Activated T-helper 2 cell treated with anti-CD3 and anti-CD28 coated beads, Interferon-gamma antibody, Interleukin-2, Interleukin-4, amounts not matched to agents 10 μg/mL and 5 μg/mL and 100 μg/mL, durations not matched to agents 14 hours and 24 hours and 36 hours (primary cell): ENCODE measurements around the gene HOXD11. TPM values are rescaled to one million over a fixed set of nuclear protein-coding genes. Genes with fewer than 3 reads are reported as not detected.

ENCODE experiments used
- DNase-seq: peaks from one replicate; pipeline ENCODE4 v3.0.0; 2021; ENCODE audit warnings: low spot score
- H3K27ac Mint-ChIP-seq: one replicate; pipeline ENCODE4 v1.8.0; 2021; ENCODE audit warnings: mixed read lengths
- H3K27me3 Mint-ChIP-seq: one replicate; pipeline ENCODE4 v1.8.0; 2021; ENCODE audit warnings: low read depth, mixed read lengths
- H3K36me3 Mint-ChIP-seq: one replicate; pipeline ENCODE4 v1.8.0; 2021; ENCODE audit warnings: low read depth, mixed read lengths
- H3K4me1 Mint-ChIP-seq: one replicate; pipeline ENCODE4 v1.8.0; 2021; ENCODE audit warnings: low read depth, mixed read lengths
- H3K4me3 Mint-ChIP-seq: one replicate; pipeline ENCODE4 v1.8.0; 2021; ENCODE audit warnings: low read depth, mild to moderate bottlenecking, moderate library complexity, mixed read lengths
- H3K9me3 Mint-ChIP-seq: one replicate; pipeline ENCODE4 v1.8.0; 2021; ENCODE audit warnings: mixed read lengths
- intact Hi-C: fragments of 100-400 bp; cut with micrococcal nuclease; formaldehyde crosslinking; loops from one replicate; pipeline ENCODE4 v1.15.1; 2023
- total RNA-seq: library from RNA; stranded (reverse); gene quantifications from 2 replicates; pipeline ENCODE4 v1.2.3, GENCODE V29; 2022

HOXD11 gene
- total RNA-seq, 1 donor from 2014 or later, result not detected

DNA sequence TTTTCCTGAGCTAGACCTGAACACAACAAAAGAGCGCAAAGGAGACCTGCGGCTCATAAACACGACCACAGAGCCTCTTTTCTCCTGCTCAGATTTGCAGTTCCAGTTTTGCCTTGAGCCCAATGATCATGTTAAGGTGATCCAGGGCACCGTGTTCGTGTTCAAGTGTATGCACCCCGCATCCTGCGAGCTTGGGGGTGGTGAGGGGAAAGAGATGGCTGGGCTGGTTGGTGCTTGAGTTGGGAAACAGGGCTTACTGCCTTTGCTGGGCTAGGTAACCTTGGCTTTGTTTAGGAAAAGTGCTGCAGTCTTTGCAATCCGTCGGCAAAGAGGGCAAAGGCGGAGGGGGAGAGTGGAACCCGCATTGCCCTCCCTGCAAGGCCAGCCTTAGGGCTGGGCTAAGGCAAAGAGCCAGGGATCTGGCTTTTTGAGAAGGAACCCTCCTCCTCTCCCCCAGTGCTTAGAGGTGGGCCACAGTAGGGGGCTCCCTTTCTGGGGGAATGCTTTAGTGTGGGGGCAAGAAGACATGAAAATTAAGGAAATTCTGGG, 10.8 kb downstream of the HOXD11 start:
- Mint-ChIP-seq H3K27me3 (peaks cover 75% of the 10 kb centered on the region), H3K36me3 (no peaks in the 10 kb centered on the region), H3K4me3 (no peak overlapping the region), H3K4me1 (peaks cover 4% of the 10 kb centered on the region), H3K27ac (no peak overlapping the region), H3K9me3 (no peaks in the 10 kb centered on the region)
- intact Hi-C loops, result no loop called here
- no peak for DNase-seq

DNA sequence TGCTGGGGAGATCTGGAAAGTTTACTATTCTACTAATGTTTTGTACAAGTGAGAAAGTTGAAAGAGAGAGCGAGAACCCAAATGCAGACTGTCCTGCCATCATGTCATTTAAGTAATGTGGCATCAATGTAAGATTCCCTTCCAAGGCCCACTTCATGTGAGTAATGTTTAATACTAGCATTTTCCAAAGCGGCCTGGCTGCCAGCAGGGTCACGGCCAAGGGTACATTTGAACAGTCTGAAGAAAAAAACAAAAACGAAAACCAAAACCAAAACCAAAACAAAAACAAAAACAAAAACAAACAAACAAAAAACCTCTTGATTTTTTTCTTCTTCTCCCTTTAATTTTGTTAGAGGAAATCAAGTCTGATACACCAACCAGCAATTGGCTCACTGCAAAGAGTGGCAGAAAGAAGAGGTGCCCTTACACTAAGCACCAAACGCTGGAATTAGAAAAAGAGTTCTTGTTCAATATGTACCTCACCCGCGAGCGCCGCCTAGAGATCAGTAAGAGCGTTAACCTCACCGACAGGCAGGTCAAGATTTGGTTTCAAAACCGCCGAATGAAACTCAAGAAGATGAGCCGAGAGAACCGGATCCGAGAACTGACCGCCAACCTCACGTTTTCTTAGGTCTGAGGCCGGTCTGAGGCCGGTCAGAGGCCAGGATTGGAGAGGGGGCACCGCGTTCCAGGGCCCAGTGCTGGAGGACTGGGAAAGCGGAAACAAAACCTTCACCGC, 11.7 kb downstream of the HOXD11 start:
- Mint-ChIP-seq H3K4me1 (peaks cover 4% of the 10 kb centered on the region), H3K36me3 (no peaks in the 10 kb centered on the region), H3K4me3 (no peak overlapping the region), H3K27ac (no peak overlapping the region), H3K27me3 (peaks cover 71% of the 10 kb centered on the region), H3K9me3 (no peaks in the 10 kb centered on the region)
- no peak for DNase-seq
- intact Hi-C loops, result no loop called here

DNA sequence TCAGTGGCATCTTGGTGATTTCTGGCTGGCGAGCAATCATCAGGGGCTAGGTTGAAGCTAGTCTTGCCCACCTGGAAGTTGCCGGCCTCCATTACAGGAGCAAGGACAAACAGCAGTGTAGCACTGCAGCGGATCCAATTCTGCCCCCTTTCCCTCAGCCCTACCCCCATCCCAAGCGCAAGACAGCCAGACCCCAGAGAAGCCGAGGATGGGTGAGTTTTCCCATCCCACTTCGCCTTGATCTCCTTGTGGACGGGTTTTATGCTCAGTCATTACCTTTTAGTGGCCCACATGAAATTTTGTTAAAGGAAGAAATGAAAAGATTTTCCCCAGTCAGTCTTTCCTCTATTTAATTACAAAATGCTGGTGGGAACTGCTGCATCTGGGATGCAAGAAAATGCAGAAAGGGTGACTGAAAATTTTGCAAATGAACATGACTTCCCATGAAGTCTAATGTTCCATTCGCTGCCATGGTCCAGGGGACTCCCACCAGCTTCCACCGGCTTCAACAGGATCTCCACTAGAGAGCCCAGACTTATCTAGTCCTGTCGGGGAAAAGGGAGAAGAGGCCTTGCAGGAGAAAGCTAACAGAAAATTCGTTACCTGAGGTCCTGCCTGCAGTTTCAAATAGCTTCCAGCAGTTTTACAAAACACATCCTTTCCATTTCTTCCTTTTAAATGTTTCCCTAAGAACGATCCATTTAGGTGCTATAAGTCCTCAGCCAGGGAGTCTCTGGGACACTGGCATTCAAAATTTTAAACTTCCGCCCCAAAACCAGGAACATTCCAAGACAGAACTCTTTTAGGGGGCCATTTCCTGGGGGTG, 13.5 kb downstream of the HOXD11 start:
- Mint-ChIP-seq H3K27ac (no peak overlapping the region), H3K36me3 (no peaks in the 10 kb centered on the region), H3K4me3 (no peak overlapping the region), H3K9me3 (no peaks in the 10 kb centered on the region), H3K27me3 (peaks cover 76% of the 10 kb centered on the region), H3K4me1 (peaks cover 4% of the 10 kb centered on the region)
- no peak for DNase-seq
- intact Hi-C loops, result loop anchor here (5.0 to 10.0 kb wide), 2 partner anchors 42 to 1786 kb away; partner anchors contain the start of gene SP9

DNA sequence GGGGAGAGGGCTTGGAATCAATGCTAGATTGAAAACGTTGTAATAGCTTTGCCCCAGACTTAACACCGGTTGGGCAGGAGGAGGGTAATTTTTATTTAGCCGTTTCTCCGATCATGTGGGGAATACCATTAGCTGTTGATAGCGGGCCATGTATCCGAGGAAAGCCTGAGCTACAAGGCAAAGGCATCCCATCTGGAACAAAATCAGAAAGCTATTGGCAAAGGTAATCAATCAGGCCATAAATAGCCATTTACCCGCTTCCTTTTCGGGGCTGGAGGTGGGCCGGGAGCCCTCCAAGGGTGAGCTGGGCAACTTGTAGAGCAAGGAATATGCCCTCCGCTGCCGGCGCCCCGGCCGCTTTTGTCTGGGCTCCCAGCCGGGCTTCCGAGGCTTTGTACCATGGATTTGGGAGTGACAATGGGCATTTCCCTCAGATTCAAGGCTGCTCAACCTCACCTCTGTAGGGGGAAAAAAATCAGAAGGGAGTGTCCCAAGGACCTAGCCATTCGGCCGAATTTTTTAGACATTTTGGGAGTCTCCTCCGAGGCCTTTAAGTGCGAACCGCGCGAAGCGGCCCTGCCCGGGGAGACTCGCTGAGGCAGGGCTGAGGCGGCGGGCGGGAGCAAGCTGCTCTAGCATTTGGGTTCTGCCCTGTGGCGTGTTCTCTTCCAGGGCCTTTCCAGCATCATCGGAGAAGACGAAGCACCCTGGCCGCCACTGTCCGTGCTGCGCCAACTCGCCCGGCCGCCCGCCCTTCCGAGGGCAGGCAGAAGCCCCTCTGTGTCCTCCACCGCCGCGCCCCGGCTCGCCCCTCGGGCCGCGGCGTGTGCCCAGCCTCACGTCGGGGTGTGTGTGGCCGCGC, 14.3 kb downstream of the HOXD11 start:
- no peak for DNase-seq
- Mint-ChIP-seq H3K36me3 (no peaks in the 10 kb centered on the region), H3K27ac (no peak overlapping the region), H3K4me3 (no peak overlapping the region), H3K27me3 (peaks cover 77% of the 10 kb centered on the region), H3K9me3 (no peaks in the 10 kb centered on the region), H3K4me1 (peaks cover 4% of the 10 kb centered on the region)
- intact Hi-C loops, result loop anchor here (5.0 to 10.0 kb wide), 2 partner anchors 41 to 1787 kb away; partner anchors contain the start of gene SP9

DNA sequence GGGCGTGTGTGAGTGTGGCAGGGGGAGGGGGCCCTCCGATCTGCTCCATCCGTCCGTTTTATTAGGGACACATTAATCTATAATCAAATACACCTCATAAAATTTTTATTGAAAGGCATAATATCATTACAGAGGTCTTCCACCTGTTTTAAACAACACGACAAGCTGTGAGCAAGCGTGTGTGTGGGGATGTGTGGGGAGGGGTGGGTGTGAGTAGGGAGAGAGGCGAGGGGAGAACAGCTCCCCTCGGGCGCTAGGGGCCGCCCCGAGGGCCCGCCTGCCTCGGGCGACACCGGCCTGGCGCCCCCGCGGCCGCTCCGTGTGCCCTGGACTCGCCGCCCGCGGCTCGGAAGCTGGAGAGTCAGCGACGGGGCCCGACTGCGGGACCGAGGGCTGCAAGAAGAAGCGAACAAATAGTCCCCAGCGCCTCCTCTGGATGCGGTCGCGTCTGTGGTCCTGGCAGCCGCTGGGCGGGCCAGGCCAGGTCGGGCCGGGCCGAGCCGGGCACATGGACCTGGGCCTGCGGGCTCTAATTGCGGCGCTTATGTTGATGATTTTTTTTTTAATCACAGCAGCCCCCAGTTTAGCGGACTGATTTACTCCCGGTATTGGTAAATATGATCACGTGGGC, 15.1 kb downstream of the HOXD11 start:
- DNase-seq, result no peak
- Mint-ChIP-seq H3K4me1 (peaks cover 4% of the 10 kb centered on the region), H3K27ac (no peak overlapping the region), H3K4me3 (no peak overlapping the region), H3K27me3 (peaks cover 76% of the 10 kb centered on the region), H3K9me3 (no peaks in the 10 kb centered on the region), H3K36me3 (no peaks in the 10 kb centered on the region)
- intact Hi-C loops, result loop anchor here (5.0 to 10.0 kb wide), 2 partner anchors 40 to 1787 kb away; partner anchors contain the start of gene SP9

DNA sequence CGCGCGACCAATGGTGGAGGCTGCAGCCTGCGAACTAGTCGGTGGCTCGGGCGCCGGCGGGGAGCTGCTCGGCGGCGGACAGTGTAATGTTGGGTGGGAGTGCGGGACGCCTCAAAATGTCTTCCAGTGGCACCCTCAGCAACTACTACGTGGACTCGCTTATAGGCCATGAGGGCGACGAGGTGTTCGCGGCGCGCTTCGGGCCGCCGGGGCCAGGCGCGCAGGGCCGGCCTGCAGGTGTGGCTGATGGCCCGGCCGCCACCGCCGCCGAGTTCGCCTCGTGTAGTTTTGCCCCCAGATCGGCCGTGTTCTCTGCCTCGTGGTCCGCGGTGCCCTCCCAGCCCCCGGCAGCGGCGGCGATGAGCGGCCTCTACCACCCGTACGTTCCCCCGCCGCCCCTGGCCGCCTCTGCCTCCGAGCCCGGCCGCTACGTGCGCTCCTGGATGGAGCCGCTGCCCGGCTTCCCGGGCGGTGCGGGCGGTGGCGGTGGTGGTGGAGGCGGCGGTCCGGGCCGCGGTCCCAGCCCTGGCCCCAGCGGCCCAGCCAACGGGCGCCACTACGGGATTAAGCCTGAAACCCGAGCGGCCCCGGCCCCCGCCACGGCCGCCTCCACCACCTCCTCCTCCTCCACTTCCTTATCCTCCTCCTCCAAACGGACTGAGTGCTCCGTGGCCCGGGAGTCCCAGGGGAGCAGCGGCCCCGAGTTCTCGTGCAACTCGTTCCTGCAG, 15.8 kb downstream of the HOXD11 start, which contains the start of gene HOXD9:
TSS of gene HOXD9 (plus strand) at position 37 of the 728 bp plus-strand sequence. CDS start at position 87, 50 bp downstream.
- Mint-ChIP-seq H3K27me3 (peaks cover 77% of the 10 kb centered on the region), H3K4me1 (peaks cover 4% of the 10 kb centered on the region), H3K9me3 (no peaks in the 10 kb centered on the region), H3K36me3 (no peaks in the 10 kb centered on the region), H3K4me3 (no peak within 1 kb of the TSS), H3K27ac (peak within 1 kb of the TSS; percentile 42)
- DNase-seq, result no peak
- intact Hi-C loops, result loop anchor here (5.0 to 10.0 kb wide), 2 partner anchors 39 to 1788 kb away; partner anchors contain the start of gene SP9

DNA sequence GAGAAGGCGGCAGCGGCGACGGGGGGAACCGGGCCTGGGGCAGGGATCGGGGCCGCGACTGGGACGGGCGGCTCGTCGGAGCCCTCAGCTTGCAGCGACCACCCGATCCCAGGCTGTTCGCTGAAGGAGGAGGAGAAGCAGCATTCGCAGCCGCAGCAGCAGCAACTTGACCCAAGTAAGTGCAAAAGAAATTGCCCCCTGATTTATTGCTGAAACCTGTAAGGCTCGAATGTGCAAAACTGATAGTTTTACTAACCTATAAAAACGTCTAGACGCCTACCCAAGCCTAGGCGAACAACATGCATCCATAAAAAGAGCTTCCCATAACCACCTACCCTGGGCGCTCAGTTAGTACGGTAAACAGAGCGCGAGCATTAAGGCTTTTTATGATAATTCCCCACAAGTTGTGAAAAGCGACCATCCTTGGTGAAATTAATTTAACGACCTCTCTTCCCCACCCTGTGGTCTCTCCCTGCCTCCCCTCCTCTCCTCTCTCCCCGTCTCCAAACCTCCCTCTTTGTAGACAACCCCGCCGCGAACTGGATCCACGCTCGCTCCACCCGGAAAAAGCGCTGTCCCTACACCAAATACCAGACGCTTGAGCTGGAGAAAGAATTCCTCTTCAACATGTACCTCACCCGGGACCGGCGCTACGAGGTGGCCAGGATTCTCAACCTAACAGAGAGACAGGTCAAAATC, 16.5 kb downstream of the HOXD11 start:
- no peaks in the 10 kb centered on the region for H3K9me3 Mint-ChIP-seq
- no peak for DNase-seq
- H3K27me3 Mint-ChIP-seq, result peaks cover 77% of the 10 kb centered on the region
- H3K4me3 Mint-ChIP-seq, result no peak overlapping the region
- H3K4me1 Mint-ChIP-seq, result peaks cover 4% of the 10 kb centered on the region
- H3K27ac Mint-ChIP-seq, result peak overlapping the region; percentile 42
- no peaks in the 10 kb centered on the region for H3K36me3 Mint-ChIP-seq
- intact Hi-C loops, result loop anchor here (5.0 to 10.0 kb wide), 2 partner anchors 39 to 1789 kb away; partner anchors contain the start of gene SP9

DNA sequence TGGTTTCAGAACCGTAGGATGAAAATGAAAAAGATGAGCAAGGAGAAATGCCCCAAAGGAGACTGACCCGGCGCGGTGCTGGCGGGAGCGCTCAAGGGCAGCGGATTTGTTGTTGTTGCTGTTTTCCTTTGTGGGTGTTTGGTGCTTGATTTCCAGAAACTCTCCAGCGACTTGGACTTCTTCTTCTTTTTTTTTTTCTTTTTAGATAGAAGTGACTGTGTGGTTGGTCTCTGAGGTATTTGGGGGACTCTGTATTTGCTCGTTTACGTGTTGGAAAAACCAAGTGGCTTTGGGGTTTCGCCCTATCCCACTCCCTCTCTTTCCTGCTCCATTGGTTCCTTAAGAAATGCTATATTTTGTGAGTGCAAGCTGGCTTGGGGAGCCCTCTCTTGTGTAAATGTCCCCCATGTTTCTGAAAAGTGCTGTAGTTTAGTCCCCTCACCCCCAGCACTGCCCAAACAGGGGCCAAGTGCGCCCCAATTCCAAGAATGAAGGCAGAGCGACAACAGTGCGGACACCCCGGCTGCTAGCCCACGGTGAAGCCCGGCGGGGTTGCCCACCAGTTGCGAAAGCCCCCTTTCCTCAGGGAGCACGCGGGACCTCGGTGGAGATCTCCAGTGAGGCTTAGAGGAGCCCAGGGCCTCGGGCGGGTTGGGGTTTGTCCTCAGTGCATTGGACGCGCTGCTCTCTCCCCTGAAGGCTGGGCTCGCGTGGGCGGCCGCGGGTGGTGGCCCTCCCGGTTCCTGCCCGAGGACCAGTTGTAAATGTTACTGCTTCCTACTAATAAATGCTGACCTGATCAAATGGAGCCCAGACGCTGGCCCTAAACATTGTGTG, 17.2 kb downstream of the HOXD11 start:
- no peak for DNase-seq
- H3K4me3 Mint-ChIP-seq, result no peak overlapping the region
- H3K4me1 Mint-ChIP-seq, result no peaks in the 10 kb centered on the region
- H3K9me3 Mint-ChIP-seq, result no peaks in the 10 kb centered on the region
- intact Hi-C loops, result loop anchor here (5.0 to 10.0 kb wide), 2 partner anchors 38 to 1790 kb away; partner anchors contain the start of gene SP9
- H3K36me3 Mint-ChIP-seq, result no peaks in the 10 kb centered on the region
- H3K27ac Mint-ChIP-seq, result peak overlapping the region; percentile 42
- peaks cover 77% of the 10 kb centered on the region for H3K27me3 Mint-ChIP-seq

DNA sequence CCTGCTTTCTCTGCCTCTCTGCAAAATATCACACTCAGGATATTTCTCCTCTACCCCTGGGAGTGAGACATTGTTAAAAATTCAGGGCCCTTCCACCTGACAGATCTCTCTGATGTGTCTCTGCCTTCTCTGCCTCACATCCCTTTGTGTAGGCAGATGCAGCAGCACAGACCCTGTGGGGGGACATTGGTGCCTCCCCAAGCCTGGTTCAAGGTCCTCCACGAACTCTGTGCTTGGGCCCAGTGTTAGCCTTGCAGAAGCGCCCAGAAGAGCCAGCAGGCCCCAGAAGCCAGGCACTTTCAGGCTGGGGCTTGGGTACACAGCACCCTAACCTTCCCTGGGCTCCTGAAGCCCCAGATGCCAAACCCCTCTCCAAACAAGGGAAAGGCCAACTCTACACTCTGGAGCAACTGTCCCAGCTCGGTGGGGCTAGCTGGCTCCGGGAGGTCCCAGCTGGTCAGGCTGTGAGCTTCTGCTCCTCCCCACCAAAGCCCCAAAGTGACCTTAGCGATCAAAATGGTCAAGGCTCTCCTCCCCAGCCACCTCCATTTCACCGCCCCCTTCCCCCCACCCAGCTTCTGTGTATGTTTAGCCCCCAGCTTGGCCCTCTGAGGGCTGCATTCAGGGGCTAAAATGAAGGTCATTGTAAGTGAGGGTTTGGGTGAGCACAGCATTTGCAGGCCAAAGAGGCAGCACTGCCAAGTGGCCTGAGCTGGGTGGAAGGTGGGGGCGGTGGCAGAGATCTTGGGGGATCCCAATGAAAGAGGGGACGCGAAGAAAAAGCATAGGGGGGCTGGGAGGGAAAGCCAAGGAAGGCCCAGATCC, 18.1 kb downstream of the HOXD11 start:
- DNase-seq, result no peak
- no peaks in the 10 kb centered on the region for H3K9me3 Mint-ChIP-seq
- H3K36me3 Mint-ChIP-seq, result no peaks in the 10 kb centered on the region
- no peaks in the 10 kb centered on the region for H3K4me1 Mint-ChIP-seq
- no peak overlapping the region for H3K4me3 Mint-ChIP-seq
- intact Hi-C loops, result loop anchor here (5.0 to 10.0 kb wide), 4 partner anchors 37 to 1790 kb away; partner anchors contain the start of gene SP9
- peaks cover 69% of the 10 kb centered on the region for H3K27me3 Mint-ChIP-seq
- peak overlapping the region; percentile 1 for H3K27ac Mint-ChIP-seq

DNA sequence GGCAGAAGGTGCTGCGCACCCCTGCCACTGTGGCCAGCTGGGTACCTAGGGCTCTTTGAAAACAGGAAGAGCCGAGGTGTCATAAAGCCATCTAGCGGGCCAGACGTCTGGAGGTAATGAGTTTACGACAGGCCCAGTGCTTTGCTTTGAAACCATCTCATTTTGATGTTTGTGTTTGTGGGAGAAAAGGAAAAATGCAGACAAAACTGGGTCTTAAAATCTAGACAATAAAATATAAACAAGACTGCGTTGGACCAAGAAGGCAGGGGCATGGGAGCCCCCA, 18.6 kb downstream of the HOXD11 start:
- intact Hi-C loops, result loop anchor here (2.0 to 10.0 kb wide), 5 partner anchors 513 to 1791 kb away; partner anchors contain the start of gene SP9
- no peaks in the 10 kb centered on the region for H3K4me1 Mint-ChIP-seq
- H3K27ac Mint-ChIP-seq, result no peak overlapping the region
- peaks cover 65% of the 10 kb centered on the region for H3K27me3 Mint-ChIP-seq
- H3K36me3 Mint-ChIP-seq, result no peaks in the 10 kb centered on the region
- DNase-seq, result no peak
- no peaks in the 10 kb centered on the region for H3K9me3 Mint-ChIP-seq
- H3K4me3 Mint-ChIP-seq, result no peak overlapping the region
